GM13977 (cell line): Measurements from ENCODE around the gene SEMA4D.

Experiments used
- DNase-seq: peaks from one replicate; pipeline ENCODE4 v3.0.0; 2012; ENCODE audit warnings: low spot score
- CTCF ChIP-seq: IDR thresholded peaks from 2 replicates; pipeline ENCODE4 v1.5.1; 2012; ENCODE audit warnings: mild to moderate bottlenecking, control low read depth; ENCODE audit not compliant: insufficient read depth; ENCODE audit errors: extremely low read depth, missing control alignments
- in situ Hi-C: fragments of 300-500 bp; cut with MboI; formaldehyde crosslinking; loops from one replicate; pipeline ENCODE4 v1.12.0; 2022; ENCODE audit warnings: low sequenced_read_pairs, low pct_unique_long_range_greater_than_20kb, mixed read lengths, inconsistent platforms; ENCODE audit not compliant: unreplicated experiment

Gene SEMA4D

GRCh38 chr9:89501311-89501898 is 3.5 kb upstream of the SEMA4D start:
- in situ Hi-C loops, result no loop called here

GRCh38 chr9:89500008-89500407 is 2.1 kb upstream of the SEMA4D start:
- TF ChIP-seq CTCF, result no peak
- in situ Hi-C loops, result no loop called here
- DNase-seq, result no peak

More at GRCh38 chr9:89501311-89501898, 3.5 kb upstream of the SEMA4D start:
- no peak for DNase-seq
- no peak for TF ChIP-seq CTCF

DNA sequence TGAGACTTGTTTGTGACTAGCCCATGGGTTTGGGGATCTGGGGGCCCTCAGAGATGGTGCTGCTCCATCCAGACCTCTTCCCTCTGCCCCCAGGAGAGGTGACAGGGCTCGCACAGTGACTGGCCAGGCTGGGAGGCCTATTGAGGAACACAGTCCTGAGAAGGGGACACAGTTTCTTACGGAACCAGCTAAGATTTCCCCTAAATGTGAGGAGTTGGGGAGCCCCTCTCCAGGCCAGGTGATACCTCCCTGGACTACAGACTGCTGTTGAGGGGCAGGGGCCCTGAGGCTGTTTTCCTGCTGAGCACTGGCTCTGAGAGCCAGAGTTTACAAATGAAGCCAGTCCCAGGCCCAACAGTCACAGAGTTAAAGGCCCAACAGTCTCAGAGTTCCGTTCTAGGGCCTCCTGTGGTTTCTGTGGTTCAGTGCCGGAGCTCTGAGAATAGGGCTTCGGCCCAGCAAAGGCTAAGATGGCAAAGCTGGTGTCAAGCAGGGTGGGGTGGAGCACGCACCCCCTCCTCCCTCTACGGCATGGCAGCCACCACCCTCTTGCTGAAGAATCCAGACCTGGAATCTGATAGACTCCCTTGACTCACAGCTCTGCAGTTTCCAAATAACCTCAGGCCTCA is 1.1 kb upstream of the SEMA4D start:
- TF ChIP-seq CTCF, result no peak
- in situ Hi-C loops, result no loop called here
- peak; percentile 58 for DNase-seq

DNA sequence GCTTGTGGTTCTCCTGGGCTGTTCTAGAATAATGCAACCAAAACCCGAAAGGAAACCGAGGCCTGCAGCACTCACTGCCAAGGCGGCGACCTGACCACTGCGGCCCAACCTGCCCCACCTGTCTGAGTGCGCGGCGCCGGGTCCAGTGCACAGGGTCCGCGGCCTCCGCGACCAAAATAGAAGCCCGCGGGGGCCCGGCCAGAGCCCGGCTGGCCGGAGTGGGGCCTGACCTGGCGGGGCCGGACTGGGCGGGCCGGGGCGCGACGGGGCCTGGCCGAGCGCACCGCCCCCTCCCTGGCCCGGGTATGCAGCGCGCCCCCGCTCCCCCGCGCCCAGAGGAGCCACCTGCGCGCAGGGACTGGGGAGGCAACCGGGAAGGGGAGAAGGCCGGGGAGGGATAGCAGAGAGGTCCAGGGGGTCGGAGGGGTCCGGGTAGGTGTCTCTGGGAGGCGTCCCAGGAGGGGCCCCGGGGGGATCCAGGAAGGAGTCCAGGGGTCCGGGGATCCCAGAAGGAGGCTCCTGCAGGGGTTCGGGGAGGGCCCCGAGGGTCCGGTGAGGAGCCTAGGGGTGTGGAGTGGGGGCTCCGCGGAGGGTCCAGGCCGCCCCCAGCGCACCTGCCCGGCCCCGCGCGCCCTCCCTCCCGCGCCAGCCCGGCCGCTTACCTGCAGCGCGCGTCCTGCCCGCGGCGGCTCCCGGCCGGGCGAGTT is 503 bp downstream of the SEMA4D start:
- in situ Hi-C loops, result no loop called here
- no peak for TF ChIP-seq CTCF
- peak; percentile 69 for DNase-seq

DNA sequence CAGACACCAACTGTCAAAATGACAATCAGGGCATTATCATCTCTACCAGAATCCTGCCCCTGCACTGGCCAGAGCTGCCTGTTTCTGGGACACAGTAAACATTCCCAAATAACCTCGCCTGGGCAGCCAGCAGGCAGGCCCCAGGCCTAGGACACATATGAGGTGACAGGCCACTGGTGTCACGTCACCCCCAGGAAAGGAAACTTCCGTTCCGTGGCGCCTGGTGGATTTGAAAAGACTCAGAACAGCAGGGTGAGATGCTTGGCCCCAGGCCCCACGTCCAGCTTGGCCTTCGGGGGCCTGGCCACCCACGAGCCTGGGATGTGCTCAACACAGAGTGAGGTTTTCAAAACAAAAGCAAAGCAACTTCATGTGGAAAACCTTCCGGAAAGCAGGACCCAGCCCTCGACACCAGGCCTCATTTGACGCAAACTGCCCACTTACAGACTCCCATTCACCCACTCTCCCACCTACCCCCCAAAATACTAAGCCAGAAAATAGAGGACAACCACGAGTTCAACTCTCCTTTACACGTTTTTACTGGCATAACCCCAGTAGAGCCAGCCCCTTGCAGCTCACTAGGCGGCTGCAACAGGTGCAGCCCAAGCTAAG is 1.2 kb downstream of the SEMA4D start:
- DNase-seq, result no peak
- no peak for TF ChIP-seq CTCF
- in situ Hi-C loops, result no loop called here

DNA sequence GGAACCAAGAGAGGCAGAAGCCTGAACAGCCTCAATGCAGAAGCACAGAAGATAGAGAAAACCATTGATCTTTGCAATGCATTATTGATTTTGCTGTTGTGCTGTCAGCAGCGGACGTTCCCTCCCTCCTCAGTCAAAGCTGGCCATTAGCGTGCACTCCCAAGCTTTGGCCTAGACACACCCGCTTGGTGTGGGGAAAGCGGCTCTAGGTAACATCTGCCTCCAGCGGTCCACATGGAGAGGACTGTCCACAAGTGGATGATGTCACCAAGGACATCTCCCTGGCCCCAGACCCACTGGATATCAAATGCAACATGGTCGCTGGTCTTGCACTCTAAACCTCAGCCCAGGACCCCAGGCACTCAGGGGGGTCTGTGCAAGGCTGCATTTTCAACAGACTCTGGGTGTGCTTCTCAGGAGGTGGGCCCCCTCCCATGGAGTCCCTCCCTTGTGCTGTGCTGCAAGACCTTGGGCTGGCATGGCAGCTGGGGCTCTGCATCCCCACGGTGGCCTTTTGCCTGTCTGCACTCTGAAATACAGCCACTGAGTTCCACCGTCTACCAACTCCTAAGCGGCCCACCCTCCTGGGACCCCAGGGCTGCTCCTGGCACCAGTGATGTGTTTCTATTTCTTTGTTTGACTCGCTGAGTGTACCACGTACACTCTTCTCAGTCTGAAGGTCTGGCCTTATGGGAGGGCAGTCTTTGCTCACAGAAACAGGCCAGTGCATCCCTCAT is 1.9 kb downstream of the SEMA4D start:
- in situ Hi-C loops, result no loop called here
- DNase-seq, result no peak
- TF ChIP-seq CTCF, result no peak
